NCI-H2196 treated with DMSO at 0.1 percent for 48 hours (cell line): ENCODE results near the gene ELF1.
"Not testable (repeated sequence)": the region's sequence is repeated elsewhere in the genome, so short reads cannot be mapped to it uniquely, and the experiment has no call there.

ENCODE experiments used
- DNase-seq: peaks from one replicate; lab custom pipeline; 2025; ENCODE audit not compliant: unreplicated experiment; lab: John Stamatoyannopoulos, UW

ELF1 gene

DNA sequence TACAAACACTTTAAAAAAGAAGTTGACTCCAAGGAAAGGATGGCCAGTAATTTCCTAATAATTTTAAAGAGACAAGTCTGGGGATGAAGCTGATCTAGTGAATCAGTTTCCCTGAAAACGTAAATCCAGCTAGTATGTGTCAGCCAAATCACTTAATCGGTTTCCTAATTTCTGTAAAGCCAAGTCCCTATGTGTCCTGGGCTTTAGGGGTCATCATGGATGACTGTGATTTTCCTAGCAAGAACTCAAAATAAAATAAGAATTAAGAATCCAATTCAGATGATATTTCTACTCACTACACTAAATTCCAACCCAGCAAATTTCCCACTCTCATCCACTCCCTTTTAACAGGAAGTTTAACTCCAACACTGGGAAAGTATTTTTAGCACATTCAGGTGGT lies 35.9 kb downstream of the ELF1 start:
- no peak for DNase-seq

DNA sequence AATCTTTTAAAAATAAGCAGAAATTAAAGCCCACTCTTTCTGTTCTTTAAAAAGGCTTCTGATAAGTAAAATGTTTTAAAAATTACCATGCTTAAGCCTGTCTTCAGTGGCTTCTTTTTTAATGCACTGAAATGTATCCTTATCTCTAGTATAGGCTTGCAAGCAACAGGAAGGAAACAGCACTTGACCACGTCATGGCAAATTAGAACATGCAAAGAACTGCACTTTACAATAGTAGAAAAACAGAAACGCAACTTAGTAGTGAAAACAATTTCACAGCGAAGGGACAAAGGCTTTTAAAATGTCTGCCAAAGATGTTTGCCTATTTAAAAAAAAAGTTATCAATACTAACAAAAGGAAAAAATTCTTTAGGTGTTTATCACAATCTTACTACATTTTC lies 36.3 kb downstream of the ELF1 start:
- DNase-seq = no peak

DNA sequence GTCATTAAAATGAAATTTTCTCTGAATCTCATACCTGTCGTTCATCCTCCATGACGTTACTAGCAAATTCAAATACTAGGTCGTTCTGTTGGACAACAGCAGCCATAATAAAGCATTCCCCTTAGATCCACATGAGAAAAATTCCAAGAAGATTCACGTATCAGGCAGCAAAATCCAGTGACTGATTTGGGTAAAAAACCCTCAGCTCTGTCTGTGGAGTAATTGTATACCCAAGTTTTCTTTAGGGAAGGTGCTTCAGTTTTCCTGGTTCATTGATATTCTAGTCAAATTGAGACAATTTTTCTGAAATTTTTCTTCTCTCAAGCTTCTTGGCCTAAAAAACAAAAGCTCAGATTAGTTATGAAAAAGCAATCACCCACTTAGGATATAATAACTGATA lies 37.2 kb downstream of the ELF1 start:
- DNase-seq = no peak

DNA sequence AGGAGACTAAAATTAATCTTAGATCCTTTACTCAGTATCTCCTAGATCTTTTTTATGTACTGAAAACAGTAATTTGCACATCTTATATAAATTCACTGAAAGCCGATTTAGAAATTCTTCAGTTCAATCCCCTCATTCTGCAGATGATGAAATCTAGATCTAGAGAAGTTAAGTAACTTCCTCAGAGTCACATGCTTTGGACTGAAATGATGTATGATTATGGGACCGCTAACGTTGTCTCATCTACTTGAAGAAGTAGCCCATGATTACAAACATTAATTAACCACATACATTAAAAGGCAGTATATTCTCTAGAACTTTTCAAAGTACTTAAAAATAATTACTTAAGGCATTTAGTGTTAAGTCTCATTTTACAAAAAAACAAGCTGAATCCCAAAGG lies 37.8 kb downstream of the ELF1 start:
- no peak for DNase-seq

DNA sequence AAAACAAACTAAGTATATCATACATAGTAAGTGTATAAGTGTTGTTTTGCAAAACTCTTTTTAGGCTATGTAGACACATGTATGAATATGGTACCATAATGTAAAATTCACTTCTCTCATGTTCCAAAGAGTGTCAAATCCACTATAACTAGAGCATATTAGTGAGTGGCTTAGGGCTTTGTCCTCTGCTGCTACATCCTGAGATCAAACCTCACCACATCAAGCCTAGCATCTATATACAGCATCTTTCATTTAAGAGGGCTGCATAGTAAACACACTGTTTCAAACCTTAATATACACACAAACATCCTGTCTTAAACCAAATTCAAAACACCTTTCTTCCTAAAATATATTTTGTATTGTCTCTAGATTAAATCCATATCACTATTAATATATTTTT lies 38.7 kb downstream of the ELF1 start:
- no peak for DNase-seq

DNA sequence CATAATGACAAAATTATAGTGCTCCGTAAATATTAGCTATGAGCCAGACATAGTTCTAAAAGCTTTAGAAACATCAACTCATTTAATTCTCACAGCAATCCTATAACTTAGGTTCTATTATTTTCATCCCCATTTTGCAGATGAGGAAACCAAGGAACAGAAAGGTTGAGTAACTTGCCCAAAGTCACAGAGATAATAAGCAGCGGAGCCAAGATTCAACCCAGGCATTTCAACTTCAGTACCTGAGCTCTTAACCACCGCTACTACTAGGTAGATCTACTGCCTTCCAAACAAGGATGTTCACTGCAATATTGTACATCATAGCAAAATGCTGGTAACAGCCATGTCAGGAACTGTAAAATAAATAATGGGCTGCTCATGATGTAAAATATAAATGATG lies 39.9 kb downstream of the ELF1 start:
- no peak for DNase-seq

DNA sequence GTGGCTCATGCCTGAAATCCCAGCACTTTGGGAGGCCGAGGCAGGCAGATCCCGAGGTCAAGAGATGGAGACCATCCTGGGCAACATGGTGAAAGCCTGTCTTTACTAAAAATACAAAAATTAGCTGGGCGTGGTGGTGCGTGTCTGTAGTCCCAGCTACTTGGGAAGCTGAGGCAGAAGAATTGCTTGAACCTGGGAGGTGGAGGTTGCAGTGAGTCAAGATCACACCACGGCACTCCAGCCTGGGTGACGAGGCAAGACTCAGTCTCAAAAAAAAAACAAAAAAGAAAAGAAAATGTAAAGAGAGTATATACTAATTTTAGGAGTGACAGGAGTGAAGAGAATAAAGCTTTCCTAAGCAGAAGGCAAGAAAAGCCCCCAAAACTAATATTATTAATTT lies 41.0 kb downstream of the ELF1 start:
- DNase-seq = not testable (repeated sequence)

DNA sequence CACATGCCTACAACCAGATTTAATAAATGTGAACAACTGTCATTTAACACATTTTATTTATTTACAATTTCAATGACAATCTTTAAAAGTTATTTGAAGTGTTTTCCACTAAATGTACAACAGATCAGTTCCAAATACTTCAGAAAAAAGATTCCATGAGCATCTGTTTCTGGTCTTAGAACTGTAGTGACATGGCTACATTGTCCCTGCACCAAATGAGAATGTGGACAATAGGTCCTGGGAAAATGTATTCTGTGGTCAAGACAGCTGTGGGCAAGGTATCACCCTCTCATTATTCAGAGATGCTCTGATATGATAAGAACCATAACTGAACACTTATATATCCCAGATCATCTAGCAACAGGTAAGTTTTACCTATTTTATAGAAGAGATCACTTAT lies 43.7 kb downstream of the ELF1 start:
- no peak for DNase-seq

DNA sequence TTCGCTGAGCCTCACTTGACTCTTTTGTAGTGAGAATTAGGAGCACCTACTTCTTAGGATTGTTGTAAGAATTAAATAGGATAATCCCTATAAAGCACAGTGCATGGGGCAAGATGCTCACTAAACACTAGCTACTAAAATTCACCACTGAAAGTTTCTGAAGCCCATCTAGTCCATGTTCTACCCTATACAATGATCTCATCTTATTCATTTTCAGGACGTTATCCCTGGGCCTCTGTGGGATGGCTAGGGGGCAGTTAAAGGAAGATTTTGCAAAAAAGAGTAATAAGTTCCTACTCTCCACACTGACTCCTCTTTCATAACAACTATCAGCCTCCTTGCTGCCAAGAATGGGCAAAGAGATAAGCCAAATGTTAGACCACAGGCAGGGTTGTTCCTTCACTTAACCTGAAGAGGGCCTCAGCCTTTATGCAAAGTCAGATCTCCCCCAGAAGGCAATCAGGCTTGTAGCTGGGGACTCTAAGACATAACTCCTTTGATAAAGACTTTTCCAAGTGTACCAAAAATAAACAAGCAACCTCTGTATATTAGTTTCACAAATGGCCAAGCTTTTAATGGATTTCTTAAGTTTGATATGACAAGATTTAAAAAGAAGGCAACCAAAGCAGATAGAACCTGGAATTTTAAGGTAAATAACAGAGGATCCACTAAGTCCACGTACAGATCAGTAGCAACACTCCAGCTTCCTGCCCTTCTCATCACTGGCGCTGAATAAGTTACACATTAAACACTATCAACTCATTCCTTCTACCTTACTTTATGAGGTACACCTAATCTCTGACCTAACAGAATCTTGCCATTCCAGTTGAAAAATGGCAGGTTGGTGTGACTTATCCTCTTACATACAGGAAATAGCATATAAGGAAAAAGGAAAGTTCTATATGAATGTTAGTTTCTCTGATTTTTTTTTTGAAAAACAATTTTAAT lies 44.4 kb downstream of the ELF1 start:
- no peak for DNase-seq

DNA sequence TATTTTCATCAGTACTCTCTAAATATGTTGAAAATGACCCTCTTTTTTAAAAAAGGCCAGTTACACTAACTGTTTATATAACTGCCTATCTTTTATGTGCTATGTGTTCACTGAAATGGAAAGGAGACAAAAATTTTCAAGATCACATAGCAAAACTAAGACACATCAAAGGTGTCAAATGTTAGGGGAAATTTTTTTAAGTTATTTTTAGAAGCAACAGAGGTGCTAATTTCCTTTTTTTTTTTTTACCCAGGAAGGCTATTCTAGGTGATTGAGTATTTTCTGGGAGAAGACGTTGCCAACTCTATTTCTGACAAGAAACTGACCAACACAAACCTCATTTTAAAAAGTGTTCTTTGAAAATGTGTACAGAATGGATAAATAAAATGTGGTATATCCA lies 45.7 kb downstream of the ELF1 start:
- no peak for DNase-seq

DNA sequence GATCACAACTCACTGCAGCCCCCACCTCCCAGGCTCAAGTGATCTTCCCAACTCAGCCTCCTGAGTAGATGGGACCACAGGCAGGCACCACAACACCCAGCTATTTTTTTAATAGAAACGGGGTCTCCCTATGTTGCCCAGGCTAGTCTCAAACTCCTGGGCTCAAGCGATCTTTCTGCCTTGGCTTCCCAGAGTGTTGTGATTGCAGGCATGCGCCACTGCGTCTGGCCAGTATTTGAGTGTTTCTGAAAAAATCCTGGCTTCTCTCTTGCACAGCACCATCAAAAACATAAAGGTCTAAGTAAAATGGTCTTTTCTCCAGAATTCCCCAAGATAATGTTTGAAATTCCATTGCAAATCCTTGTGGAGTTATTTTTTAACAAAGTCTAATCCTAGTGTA lies 47.8 kb downstream of the ELF1 start:
- no peak for DNase-seq

DNA sequence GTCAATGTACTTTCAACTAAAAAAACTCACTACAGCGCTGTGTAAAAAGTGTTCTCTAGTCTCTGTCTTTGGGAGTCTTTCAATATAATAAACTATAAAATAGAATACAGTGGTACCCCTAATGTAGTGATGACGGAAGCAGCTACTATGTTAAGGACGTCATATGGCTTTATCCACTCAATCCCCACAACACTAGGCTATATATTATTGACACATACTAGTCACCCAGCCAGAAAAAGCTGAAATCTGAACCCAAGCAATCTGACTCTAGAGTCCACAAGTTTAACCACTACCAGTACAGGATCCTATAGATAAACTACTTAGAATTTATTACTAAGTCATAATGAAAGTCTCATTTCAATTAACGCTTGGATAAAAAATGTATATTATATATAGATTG lies 48.3 kb downstream of the ELF1 start:
- DNase-seq = no peak

DNA sequence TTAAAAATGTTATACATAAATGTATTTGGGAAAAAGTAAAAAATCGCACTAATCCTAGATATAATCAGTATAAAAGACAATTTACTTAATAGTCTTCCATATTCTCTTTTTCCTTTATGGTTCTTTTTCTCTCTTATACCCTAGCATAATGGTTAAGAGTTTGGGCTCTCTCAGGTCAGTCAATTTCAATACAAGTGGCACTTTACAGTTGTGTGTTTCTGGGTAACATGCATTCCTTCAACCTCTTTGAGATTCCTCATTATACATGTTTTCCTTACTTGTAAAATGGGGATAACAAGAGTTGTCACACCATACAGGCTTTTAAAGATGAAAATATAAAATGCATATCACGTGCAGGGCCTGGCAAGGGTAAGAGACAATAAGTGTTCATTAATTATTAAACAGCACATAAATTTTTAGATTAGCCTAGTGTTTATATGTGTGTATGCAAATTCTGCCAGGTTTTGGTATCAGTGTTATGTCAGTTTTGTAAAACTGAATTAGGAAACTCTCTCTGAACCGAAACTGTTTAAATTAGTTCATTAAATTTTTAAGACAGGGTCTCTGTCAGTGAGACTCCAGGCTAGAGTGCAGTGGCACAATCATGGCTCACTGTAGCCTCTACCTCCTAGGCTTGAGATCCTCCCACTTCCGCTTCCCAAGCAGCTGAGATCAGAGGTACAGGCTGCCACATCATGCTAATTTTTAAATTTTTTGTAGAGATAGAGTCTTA lies 49.8 kb downstream of the ELF1 start:
- no peak for DNase-seq

DNA sequence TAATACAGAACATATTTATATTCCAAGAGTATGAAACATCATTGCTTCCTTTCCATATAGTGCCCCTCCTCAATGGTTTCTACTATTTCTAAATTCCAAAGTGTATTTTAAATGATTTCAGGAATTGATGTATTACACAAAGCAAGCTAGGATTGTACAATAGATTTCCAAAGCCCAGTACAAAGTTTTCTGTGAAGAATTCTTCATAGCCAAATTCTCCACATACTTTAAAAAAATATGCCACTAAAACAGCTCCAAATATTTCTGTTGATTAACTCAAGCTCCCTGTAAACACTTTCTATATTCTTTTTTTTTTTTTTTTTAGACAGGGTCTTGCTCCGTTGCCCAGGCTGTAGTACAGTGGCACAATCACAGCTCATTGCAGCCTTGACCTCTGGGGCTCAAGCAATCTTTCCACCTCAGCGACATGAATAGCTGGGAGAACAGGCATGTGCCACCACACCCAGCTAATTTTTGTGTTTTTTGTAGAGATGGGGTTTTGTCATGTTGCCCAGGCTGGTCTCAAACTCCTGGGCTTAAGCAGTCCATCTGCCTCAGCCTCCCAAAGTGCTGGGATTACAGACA lies 50.6 kb downstream of the ELF1 start:
- DNase-seq = no peak

DNA sequence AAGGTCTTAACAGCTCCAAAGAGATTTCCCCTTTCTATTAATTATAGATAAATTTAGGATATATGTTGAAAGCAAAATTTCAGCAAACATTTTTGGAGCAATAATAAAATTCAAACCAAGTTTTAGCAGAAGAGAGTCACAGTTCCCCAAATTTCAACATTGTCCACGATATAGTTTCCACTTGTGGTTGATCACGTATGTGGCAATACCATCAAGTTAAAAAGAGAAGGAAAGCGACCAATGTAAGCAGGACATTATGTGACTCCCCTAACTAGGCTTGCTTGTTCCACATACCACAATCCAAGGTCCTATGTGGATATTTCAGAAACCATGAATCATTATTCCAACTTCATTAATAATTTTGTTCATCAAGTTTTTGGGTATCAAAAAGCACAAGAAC lies 52.8 kb downstream of the ELF1 start:
- no peak for DNase-seq

DNA sequence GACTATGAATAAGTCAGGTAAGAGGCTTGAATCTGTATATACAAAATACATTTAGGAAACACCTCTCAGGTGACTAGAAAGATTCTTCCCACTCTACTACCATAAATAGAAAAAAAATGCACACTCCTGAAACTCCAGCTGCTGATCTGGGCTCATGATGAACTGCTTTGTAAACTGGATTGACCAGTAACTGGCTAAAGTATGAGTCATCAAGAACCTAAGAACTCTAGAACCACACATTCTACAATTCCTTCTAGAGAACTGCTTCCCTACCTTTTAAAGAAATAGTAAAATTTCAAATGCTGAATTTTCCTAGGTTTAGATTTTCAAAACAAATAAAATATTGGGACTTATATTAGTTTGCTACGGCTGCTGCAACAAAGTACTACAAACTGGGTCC lies 55.2 kb downstream of the ELF1 start:
- DNase-seq = no peak

DNA sequence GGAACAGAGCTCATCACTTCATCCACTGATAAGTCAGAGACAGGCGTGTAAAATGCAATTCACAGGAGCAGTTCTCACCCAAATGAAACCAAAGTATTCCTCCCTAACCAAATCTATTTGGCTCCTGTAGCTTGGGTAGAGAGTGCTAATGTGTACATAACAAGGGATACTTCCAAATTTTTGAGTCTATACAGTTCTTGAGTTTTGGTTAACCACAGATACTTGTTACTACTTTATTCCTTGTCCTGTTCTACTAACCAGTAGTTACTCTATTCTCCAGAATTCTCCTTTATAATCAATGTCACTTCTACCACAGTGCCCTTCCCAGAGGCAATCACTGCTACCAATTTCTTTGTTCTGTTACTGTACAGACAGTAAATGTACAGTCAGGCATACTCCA lies 57.3 kb downstream of the ELF1 start:
- no peak for DNase-seq

DNA sequence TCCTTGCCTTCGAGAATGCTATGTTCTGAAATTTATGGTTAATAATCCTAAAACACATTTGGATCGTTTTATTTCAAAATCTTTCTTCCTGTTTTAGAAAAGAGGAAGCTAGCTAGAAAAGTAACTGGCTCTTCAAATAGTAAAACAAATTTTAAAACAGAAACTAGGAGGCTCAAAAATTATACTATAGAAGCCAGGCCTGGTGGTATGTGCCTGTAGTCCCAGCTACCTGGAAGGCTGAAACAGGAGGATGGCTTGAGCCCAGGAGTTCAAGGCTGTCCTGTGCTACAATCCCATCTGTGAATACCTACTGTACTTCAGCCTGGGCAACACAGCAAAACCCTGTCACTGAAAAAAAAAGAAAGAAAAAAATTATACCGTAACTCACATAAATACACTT lies 57.9 kb downstream of the ELF1 start:
- DNase-seq = no peak

DNA sequence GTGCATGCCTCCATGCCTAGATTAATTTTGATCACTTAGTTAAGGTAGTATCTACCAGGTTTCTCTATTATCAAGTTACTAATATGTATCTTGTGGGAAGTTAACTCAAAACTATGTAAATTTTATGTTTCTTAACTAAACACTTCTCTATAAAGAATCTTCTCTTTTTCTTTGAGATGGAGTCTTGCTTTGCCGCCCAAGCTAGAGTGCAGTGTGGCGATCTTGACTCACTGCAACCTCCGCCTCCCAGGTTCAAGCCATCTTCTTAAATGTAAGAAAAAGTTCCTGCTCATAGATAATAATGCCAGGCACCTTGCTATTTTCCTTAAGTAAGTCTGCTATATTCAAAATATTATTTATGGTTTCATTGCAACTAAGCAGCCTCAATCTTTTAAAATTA lies 58.4 kb downstream of the ELF1 start:
- DNase-seq = no peak

DNA sequence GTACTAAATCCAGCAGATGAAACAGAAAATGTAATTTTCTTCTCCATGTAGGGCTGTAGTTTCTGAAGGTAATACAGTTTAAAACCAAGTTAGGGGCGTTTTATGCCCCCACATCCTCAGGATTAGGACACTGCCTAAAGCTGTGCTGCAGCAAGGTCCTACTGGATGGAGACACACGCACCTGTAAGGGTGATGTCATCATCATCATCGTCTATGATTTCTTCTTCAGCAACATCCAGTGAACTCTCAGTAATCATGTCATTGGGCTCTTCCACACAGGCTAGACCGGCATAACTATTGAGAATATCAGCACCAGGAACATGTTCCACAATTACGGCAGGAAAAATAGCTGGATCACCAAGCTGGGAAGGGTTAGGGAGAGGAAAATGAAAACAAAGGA lies 60.5 kb downstream of the ELF1 start:
- DNase-seq = no peak

DNA sequence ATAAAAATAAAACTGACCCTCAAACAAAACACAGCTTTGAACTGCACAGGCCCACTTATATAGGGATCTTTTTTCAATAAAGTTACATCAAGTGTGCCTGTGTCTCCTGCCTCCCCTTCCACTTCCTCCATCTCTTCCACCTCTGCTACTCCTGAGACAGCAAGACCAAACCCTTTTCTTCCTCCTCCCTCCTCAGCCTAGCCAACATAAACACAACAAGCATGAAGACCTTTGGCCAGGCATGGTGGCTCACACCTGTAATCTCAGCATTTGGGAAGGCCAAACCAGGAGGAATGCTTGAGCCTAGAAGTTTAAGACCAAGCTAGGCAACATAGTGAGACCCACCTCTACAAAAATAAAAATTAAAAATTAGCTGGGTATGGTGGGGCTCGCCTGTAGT lies 72.6 kb downstream of the ELF1 start:
- DNase-seq = no peak

DNA sequence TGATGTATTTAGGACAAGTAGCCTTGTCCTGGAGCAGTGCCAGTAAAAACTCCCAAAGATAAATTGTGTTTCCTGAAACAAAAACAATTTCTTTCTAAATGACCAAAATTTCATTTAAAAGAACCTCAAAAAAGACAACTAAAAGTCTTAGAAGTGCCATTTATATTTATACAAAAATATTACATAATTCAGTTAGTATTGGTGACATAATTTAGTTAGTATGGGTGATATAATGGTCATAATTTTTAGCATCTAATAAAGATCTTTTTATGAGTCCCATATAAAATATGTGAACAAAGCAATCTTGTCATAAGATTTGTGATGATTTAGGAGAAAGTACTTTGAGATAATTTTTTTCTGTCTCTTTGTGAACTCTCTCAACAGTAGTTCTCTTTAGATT lies 76.0 kb downstream of the ELF1 start:
- no peak for DNase-seq
